SU-DHL-6 (cell line): ENCODE results near the gene IRGQ.
"Not testable (repeated sequence)": the region's sequence is repeated elsewhere in the genome, so short reads cannot be mapped to it uniquely, and the experiment has no call there.

ENCODE experiments used
- H2AFZ ChIP-seq: fragments of 200-600 bp; sonication (generic); 2 replicates; pipeline ENCODE4 v1.6.1; 2014; ENCODE audit warnings: low read depth, mild to moderate bottlenecking, moderate library complexity, mixed read lengths, antibody characterized with exemption, low read length; ENCODE audit not compliant: severe bottlenecking
- H3F3A ChIP-seq: fragments of 200-600 bp; shearing (Covaris generic); 2 replicates; pipeline ENCODE4 v1.6.0; 2016; ENCODE audit warnings: antibody characterized with exemption, mild to moderate bottlenecking; ENCODE audit not compliant: insufficient read depth
- H3K27ac ChIP-seq: fragments of 200-600 bp; sonication (generic); 2 replicates; pipeline ENCODE4 v1.5.1; 2016; ENCODE audit warnings: low read depth, mild to moderate bottlenecking, low read length, moderate library complexity, mixed read lengths
- H3K27me3 ChIP-seq: fragments of 200-600 bp; sonication (generic), shearing (Covaris generic); 2 replicates; pipeline ENCODE4 v1.6.0; 2014; ENCODE audit warnings: mild to moderate bottlenecking, low read length
- H3K36me3 ChIP-seq: fragments of 200-600 bp; sonication (generic); 2 replicates; pipeline ENCODE4 v1.6.1; 2014; ENCODE audit warnings: mild to moderate bottlenecking, low read length, mixed read lengths
- H3K4me2 ChIP-seq: fragments of 300-600, 200-600 bp; shearing (Covaris generic), sonication (generic); 2 replicates; pipeline ENCODE4 v1.6.0; 2014; ENCODE audit warnings: low read length, low read depth, mild to moderate bottlenecking; ENCODE audit not compliant: poor library complexity, severe bottlenecking
- H3K4me3 ChIP-seq: fragments of 200-600 bp; sonication (generic); 2 replicates; pipeline ENCODE4 v1.5.1; 2014; ENCODE audit warnings: antibody characterized with exemption, low read length, mild to moderate bottlenecking, mixed read lengths; ENCODE audit not compliant: insufficient read depth, poor library complexity, severe bottlenecking
- H3K79me2 ChIP-seq: fragments of 200-600 bp; sonication (generic); 2 replicates; pipeline ENCODE4 v1.6.1; 2014; ENCODE audit warnings: mild to moderate bottlenecking, low read length, moderate library complexity; ENCODE audit not compliant: insufficient read depth
- H3K9ac ChIP-seq: fragments of 200-600 bp; sonication (generic); 2 replicates; pipeline ENCODE4 v1.7.0; 2014; ENCODE audit warnings: mild to moderate bottlenecking, low read length
- H3K9me2 ChIP-seq: fragments of 200-600 bp; sonication (generic); replicated peaks from 2 replicates; pipeline ENCODE4 v1.6.1; 2014; ENCODE audit warnings: low read length; ENCODE audit not compliant: insufficient read depth
- H3K9me3 ChIP-seq: fragments of 200-600 bp; sonication (generic); 2 replicates; pipeline ENCODE4 v1.6.1; 2014; ENCODE audit warnings: low read length, mixed read lengths; ENCODE audit not compliant: insufficient read depth
- H4K20me1 ChIP-seq: fragments of 200-600 bp; sonication (generic); 2 replicates; pipeline ENCODE4 v1.6.1; 2014; ENCODE audit warnings: low read depth, mild to moderate bottlenecking, antibody characterized with exemption, low read length, moderate library complexity, mixed read lengths
- EZH2phosphoT487 ChIP-seq: fragments of 200-600 bp; sonication (generic), shearing (Covaris generic); conservative IDR thresholded peaks from 2 replicates; pipeline ENCODE4 v1.6.1; 2018; ENCODE audit warnings: mild to moderate bottlenecking, antibody characterized with exemption, low read length, moderate library complexity, mixed read lengths
- TF ChIP-seq, protein P1 (sequence below): fragments of 200-600 bp; sonication (generic); IDR thresholded peaks from one replicate; pipeline ENCODE4 v1.5.1; 2017; ENCODE audit warnings: antibody characterized with exemption, mild to moderate bottlenecking, low read length, moderate library complexity; ENCODE audit not compliant: insufficient read depth, poor library complexity, severe bottlenecking

IRGQ gene

DNA sequence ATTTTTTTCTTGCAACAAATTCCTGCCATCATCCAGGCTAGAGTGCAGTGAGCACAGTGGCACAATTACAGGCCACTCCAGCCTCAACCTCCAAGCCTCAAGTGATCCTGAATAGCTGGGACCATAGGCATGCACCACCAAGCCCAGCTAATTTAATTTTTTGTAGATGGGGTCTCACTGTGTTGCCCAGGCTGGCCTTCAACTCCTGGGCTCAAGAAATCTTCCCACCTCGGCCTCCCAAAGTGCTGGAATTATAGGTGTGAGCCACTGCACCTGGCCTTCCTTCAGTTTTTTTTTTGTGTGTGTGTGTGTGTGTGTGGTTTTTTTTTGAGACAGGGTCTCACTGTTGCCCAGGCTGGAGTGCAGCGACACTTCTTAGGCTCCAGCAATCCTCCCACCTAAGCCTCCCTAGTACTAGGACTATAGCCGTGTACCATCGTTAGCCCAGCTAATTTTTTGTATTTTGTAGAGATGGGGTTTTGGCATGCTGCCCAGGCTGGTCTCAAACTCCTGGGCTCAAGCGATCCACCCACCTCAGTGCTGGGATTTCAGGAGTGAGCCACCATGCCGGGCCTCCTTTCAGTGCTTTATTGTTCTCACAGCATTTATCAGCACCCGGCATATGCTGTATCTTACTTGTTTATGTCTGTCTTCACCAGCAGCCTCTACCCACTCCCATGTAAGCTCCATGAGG lies 10.1 kb upstream of the IRGQ start:
- Histone ChIP-seq H3K79me2 (0 out of 2 replicates have a peak, but pooled peaks cover 9% of the 10 kb centered on the region), H3F3A (peaks cover 7% of the 10 kb centered on the region), H3K4me3 (no peak overlapping the region), H3K27ac (no peak overlapping the region), H4K20me1 (no peaks in the 10 kb centered on the region), H3K36me3 (no peaks in the 10 kb centered on the region), H2AFZ (no peak overlapping the region), H3K9ac (no peak overlapping the region), H3K4me2 (no peak overlapping the region), H3K9me3 (no peaks in the 10 kb centered on the region), H3K27me3 (no peaks in the 10 kb centered on the region), H3K9me2 (no peaks in the 10 kb centered on the region)
- TF ChIP-seq, protein P1, sequence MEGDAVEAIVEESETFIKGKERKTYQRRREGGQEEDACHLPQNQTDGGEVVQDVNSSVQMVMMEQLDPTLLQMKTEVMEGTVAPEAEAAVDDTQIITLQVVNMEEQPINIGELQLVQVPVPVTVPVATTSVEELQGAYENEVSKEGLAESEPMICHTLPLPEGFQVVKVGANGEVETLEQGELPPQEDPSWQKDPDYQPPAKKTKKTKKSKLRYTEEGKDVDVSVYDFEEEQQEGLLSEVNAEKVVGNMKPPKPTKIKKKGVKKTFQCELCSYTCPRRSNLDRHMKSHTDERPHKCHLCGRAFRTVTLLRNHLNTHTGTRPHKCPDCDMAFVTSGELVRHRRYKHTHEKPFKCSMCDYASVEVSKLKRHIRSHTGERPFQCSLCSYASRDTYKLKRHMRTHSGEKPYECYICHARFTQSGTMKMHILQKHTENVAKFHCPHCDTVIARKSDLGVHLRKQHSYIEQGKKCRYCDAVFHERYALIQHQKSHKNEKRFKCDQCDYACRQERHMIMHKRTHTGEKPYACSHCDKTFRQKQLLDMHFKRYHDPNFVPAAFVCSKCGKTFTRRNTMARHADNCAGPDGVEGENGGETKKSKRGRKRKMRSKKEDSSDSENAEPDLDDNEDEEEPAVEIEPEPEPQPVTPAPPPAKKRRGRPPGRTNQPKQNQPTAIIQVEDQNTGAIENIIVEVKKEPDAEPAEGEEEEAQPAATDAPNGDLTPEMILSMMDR = no peak
- no peak for TF ChIP-seq EZH2phosphoT487

DNA sequence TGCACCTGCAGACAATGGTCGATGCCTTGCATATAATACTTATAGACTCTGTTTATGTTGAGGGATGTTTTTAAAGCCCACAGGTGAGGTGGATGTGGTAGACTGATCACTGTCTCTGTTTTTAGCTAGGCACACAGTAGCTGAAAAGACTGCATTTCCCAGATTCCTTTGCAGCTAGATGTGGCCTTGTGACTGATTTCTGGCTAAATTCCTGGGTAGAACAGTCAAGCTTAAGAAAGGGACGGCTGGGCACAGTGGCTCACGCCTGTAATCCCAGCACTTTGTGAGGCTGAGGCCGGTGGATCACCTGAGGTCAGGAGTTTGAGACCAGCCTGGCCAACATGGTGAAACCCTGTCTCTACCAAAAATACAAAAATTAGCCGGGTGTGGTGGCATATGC lies 4.4 kb upstream of the IRGQ start:
- H2AFZ ChIP-seq, H3K9me3 ChIP-seq, H3K27ac ChIP-seq, H3K36me3 ChIP-seq, H3K27me3 ChIP-seq, H4K20me1 ChIP-seq, H3F3A ChIP-seq, H3K4me3 ChIP-seq, H3K9ac ChIP-seq, H3K4me2 ChIP-seq, H3K9me2 ChIP-seq: not testable (repeated sequence)
- peaks cover 15% of the 10 kb centered on the region for H3K79me2 ChIP-seq

DNA sequence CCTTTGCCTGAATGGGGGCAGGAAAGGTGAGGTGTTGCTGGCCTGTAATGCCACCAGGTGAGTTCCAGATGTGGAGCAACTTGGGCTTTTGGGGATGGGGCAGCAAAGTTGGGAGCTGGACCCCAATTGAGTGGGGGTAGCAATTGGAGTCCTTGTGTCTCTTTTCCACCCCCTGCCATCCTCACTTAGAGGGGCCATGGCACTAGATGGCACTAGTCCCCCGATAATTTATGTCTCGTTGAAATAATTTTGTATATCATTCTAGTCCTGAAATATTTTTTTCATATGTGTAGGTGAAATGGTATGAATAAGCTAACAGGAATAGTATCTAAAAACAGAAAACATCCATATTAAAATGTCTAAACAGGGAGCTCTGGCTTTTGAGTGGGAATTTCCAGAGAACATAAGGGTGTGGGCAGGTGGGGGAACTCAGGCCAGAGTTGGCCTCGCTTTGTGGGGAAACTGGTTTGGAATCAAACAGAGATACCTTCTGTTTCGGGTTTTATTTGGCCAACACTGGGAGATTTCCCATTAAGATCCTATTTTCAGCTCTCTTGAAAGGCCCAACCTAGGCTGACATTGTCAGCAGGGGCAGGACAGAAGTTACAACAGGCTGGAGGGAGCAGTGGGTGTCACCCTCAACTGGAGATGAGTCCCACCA lies 3.8 kb upstream of the IRGQ start:
- Histone ChIP-seq H3K9ac (no peak overlapping the region), H3K9me3 (no peaks in the 10 kb centered on the region), H3K9me2 (no peaks in the 10 kb centered on the region), H4K20me1 (no peaks in the 10 kb centered on the region), H2AFZ (no peak overlapping the region), H3K36me3 (no peaks in the 10 kb centered on the region), H3K4me3 (no peak overlapping the region), H3K79me2 (peaks cover 15% of the 10 kb centered on the region), H3K4me2 (no peak overlapping the region), H3F3A (peaks cover 8% of the 10 kb centered on the region), H3K27ac (no peak overlapping the region), H3K27me3 (no peaks in the 10 kb centered on the region)
- no peak for TF ChIP-seq EZH2phosphoT487
- TF ChIP-seq, protein P1 = no peak

DNA sequence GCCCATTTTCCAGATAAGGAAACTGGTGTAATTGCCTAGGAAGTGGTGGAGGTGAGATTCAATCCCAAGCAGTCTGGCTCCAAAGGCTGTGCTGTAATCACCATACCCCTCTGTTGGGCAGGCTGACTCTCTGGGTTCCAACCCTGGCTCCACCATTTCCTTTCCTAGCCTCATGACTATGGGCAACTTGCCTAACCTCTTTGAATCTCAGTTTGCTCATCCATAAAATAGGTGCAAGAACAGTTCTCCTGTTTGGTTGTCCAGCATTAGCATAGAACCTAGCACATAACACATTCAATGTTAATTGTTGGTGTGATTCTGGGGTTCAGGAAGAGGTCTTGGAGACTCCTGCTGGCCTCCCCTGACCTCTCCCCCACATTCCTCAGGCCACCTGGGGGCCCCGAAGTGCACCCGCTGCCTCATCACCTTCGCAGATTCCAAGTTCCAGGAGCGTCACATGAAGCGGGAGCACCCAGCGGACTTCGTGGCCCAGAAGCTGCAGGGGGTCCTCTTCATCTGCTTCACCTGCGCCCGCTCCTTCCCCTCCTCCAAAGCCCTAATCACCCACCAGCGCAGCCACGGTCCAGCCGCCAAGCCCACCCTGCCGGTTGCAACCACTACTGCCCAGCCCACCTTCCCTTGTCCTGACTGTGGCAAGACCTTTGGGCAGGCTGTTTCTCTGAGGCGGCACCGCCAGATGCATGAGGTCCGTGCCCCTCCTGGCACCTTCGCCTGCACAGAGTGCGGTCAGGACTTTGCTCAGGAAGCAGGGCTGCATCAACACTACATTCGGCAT lies 2.7 kb upstream of the IRGQ start:
- no peak for TF ChIP-seq EZH2phosphoT487
- TF ChIP-seq, protein P1 = no peak
- peaks cover 15% of the 10 kb centered on the region for H3K79me2 ChIP-seq
- H4K20me1 ChIP-seq = no peaks in the 10 kb centered on the region
- H3K4me3 ChIP-seq = no peak overlapping the region
- no peak overlapping the region for H2AFZ ChIP-seq
- H3K4me2 ChIP-seq = no peak overlapping the region
- H3K36me3 ChIP-seq = no peaks in the 10 kb centered on the region
- H3K27ac ChIP-seq = no peak overlapping the region
- H3K9me3 ChIP-seq = no peaks in the 10 kb centered on the region
- no peaks in the 10 kb centered on the region for H3K9me2 ChIP-seq
- H3K9ac ChIP-seq = no peak overlapping the region
- no peaks in the 10 kb centered on the region for H3K27me3 ChIP-seq
- peaks cover 8% of the 10 kb centered on the region; the same call in 1 of the 2 replicates for H3F3A ChIP-seq
